Neural progenitor cell (in vitro differentiated cells): ENCODE data around the gene PDE1A. TPM values are rescaled to one million over a fixed set of nuclear protein-coding genes. Genes with fewer than 3 reads are reported as not detected.

ENCODE experiments used
- DNase-seq: peaks from one replicate; pipeline ENCODE4 v3.0.0-alpha.2; 2016; ENCODE audit warnings: low spot score
- H2AFZ ChIP-seq: fragments of 200-600 bp; sonication (generic); replicated peaks from 2 replicates; pipeline ENCODE4 v1.6.1; 2016; ENCODE audit warnings: antibody characterized with exemption
- H3F3A ChIP-seq: fragments of 200-600 bp; sonication (generic); 2 replicates; pipeline ENCODE4 v1.6.1; 2016; ENCODE audit warnings: antibody characterized with exemption, low read depth
- H3K27ac ChIP-seq: fragments of 200-600 bp; sonication (generic); 2 replicates; pipeline ENCODE4 v1.5.1; 2016; ENCODE audit warnings: mild to moderate bottlenecking
- H3K27me3 ChIP-seq: fragments of 200-600 bp; sonication (generic); 2 replicates; pipeline ENCODE4 v1.6.1; 2016; ENCODE audit warnings: mild to moderate bottlenecking, moderate library complexity
- H3K36me3 ChIP-seq: fragments of 200-600 bp; sonication (generic); 2 replicates; pipeline ENCODE4 v1.5.1; 2016
- H3K4me1 ChIP-seq: fragments of 200-600 bp; sonication (generic); 2 replicates; pipeline ENCODE4 v1.6.1; 2016; ENCODE audit warnings: mixed run types
- H3K4me2 ChIP-seq: fragments of 200-600 bp; sonication (generic); 2 replicates; pipeline ENCODE4 v1.6.1; 2016
- H3K4me3 ChIP-seq: fragments of 200-600 bp; sonication (generic); 2 replicates; pipeline ENCODE4 v1.5.1; 2016
- H3K79me2 ChIP-seq: fragments of 200-600 bp; sonication (generic); 2 replicates; pipeline ENCODE4 v1.6.1; 2016; ENCODE audit warnings: low read depth
- H3K9ac ChIP-seq: fragments of 200-600 bp; sonication (generic); 2 replicates; pipeline ENCODE4 v1.6.1; 2016
- H3K9me3 ChIP-seq: fragments of 200-600 bp; sonication (generic); 2 replicates; pipeline ENCODE4 v1.5.1; 2016; ENCODE audit warnings: low read depth
- H4K20me1 ChIP-seq: fragments of 200-600 bp; sonication (generic); 2 replicates; pipeline ENCODE4 v1.6.1; 2016; ENCODE audit warnings: low read depth
- H3K27ac Mint-ChIP-seq: 3 replicates; pipeline ENCODE4 v1.8.0; 2021; ENCODE audit warnings: mixed read lengths
- H3K27me3 Mint-ChIP-seq: 2 replicates; pipeline ENCODE4 v1.8.0; 2022; ENCODE audit warnings: low read depth, mild to moderate bottlenecking, inconsistent platforms, moderate library complexity, mixed read lengths; ENCODE audit not compliant: insufficient read depth
- H3K36me3 Mint-ChIP-seq: 3 replicates; pipeline ENCODE4 v1.8.0; 2021; ENCODE audit warnings: mixed read lengths
- H3K4me1 Mint-ChIP-seq: 3 replicates; pipeline ENCODE4 v1.8.0; 2021; ENCODE audit warnings: mixed read lengths
- H3K4me3 Mint-ChIP-seq: 3 replicates; pipeline ENCODE4 v1.8.0; 2021; ENCODE audit warnings: mild to moderate bottlenecking, moderate library complexity, mixed read lengths
- H3K9me3 Mint-ChIP-seq: 3 replicates; pipeline ENCODE4 v1.8.0; 2020; ENCODE audit warnings: mixed read lengths
- CTCF ChIP-seq: fragments of 200-600 bp; sonication (generic); IDR thresholded peaks from 2 replicates; pipeline ENCODE4 v1.5.1; 2017; ENCODE audit warnings: antibody characterized with exemption, mild to moderate bottlenecking
- EZH2 ChIP-seq: fragments of 200-600 bp; sonication (generic); IDR thresholded peaks from 2 replicates; pipeline ENCODE4 v1.6.1; 2017; ENCODE audit warnings: antibody characterized with exemption, mild to moderate bottlenecking, moderate library complexity
- EZH2phosphoT487 ChIP-seq: fragments of 200-600 bp; sonication (generic); IDR thresholded peaks from 2 replicates; pipeline ENCODE4 v1.6.1; 2017; ENCODE audit warnings: antibody characterized with exemption
- total RNA-seq: library from RNA; depleted of rRNA; stranded (reverse); fragments of >200 nt; gene quantifications from 2 replicates; pipeline ENCODE4 v1.2.3, GENCODE V29; 2015; ENCODE audit warnings: low replicate concordance

PDE1A gene
- total RNA-seq, 1 donor from 2014 or later: not detected

GRCh38 chr2:182422864-182423263 is 4.0 kb downstream of the PDE1A start:
- H2AFZ ChIP-seq: no peak overlapping the region
- Mint-ChIP-seq H3K9me3 (no peaks in the 10 kb centered on the region), H3K27me3 (no peaks in the 10 kb centered on the region), H3K4me1 (peaks cover 3% of the 10 kb centered on the region), H3K36me3 (no peaks in the 10 kb centered on the region), H3K27ac (no peak overlapping the region), H3K4me3 (no peak overlapping the region)
- no peaks in the 10 kb centered on the region for H3K4me1 ChIP-seq
- H3K9ac ChIP-seq: no peak overlapping the region
- no peaks in the 10 kb centered on the region for H3K9me3 ChIP-seq
- no peaks in the 10 kb centered on the region for H3K27me3 ChIP-seq
- H4K20me1 ChIP-seq: no peaks in the 10 kb centered on the region
- no peaks in the 10 kb centered on the region for H3F3A ChIP-seq
- no peak overlapping the region for H3K27ac ChIP-seq
- H3K4me3 ChIP-seq: no peak overlapping the region
- no peak for DNase-seq
- no peak for TF ChIP-seq EZH2phosphoT487
- TF ChIP-seq CTCF: no peak
- TF ChIP-seq EZH2: no peak
- no peaks in the 10 kb centered on the region for H3K79me2 ChIP-seq
- no peak overlapping the region for H3K4me2 ChIP-seq
- H3K36me3 ChIP-seq: no peaks in the 10 kb centered on the region

- H3K9me3 ChIP-seq: no peaks in the 10 kb centered on the region
- H3F3A ChIP-seq: no peaks in the 10 kb centered on the region
- no peak for DNase-seq
- Mint-ChIP-seq H3K9me3 (no peaks in the 10 kb centered on the region), H3K4me1 (no peaks in the 10 kb centered on the region), H3K27ac (no peak overlapping the region), H3K27me3 (no peaks in the 10 kb centered on the region), H3K36me3 (peaks cover 3% of the 10 kb centered on the region), H3K4me3 (no peak overlapping the region)
- no peaks in the 10 kb centered on the region for H3K36me3 ChIP-seq
- H3K79me2 ChIP-seq: no peaks in the 10 kb centered on the region
- H3K4me2 ChIP-seq: no peak overlapping the region
- H3K4me1 ChIP-seq: no peaks in the 10 kb centered on the region
- no peak for TF ChIP-seq CTCF
- H3K27me3 ChIP-seq: no peaks in the 10 kb centered on the region
- no peaks in the 10 kb centered on the region for H4K20me1 ChIP-seq
- H3K4me3 ChIP-seq: no peak overlapping the region
- H2AFZ ChIP-seq: no peak overlapping the region
- no peak overlapping the region for H3K9ac ChIP-seq
- no peak overlapping the region for H3K27ac ChIP-seq
Measured at GRCh38 chr2:182420669-182421068, 6.2 kb downstream of the PDE1A start.

- no peaks in the 10 kb centered on the region for H3K4me1 ChIP-seq
- H3K9ac ChIP-seq: no peak overlapping the region
- no peak overlapping the region for H3K4me3 Mint-ChIP-seq
- no peaks in the 10 kb centered on the region for H3K27me3 ChIP-seq
- H3K36me3 Mint-ChIP-seq: peaks cover 3% of the 10 kb centered on the region
- TF ChIP-seq EZH2: no peak
- no peak for TF ChIP-seq CTCF
- no peak for TF ChIP-seq EZH2phosphoT487
- H3K4me2 ChIP-seq: no peak overlapping the region
- H3K36me3 ChIP-seq: no peaks in the 10 kb centered on the region
- H3K27ac ChIP-seq: no peak overlapping the region
- peaks cover 9% of the 10 kb centered on the region for H3K4me1 Mint-ChIP-seq
- no peaks in the 10 kb centered on the region for H4K20me1 ChIP-seq
- no peaks in the 10 kb centered on the region for H3K9me3 ChIP-seq
- no peak overlapping the region for H3K27ac Mint-ChIP-seq
- H3K4me3 ChIP-seq: no peak overlapping the region
- no peaks in the 10 kb centered on the region for H3K79me2 ChIP-seq
- no peaks in the 10 kb centered on the region for H3F3A ChIP-seq
- no peaks in the 10 kb centered on the region for H3K27me3 Mint-ChIP-seq
- H2AFZ ChIP-seq: peak overlapping the region; percentile 41
- H3K9me3 Mint-ChIP-seq: no peaks in the 10 kb centered on the region
- no peak for DNase-seq
Measured at GRCh38 chr2:182416861-182417260, 10.0 kb downstream of the PDE1A start.

- no peaks in the 10 kb centered on the region for H3K27me3 ChIP-seq
- H2AFZ ChIP-seq: no peak overlapping the region
- no peaks in the 10 kb centered on the region for H3K4me1 ChIP-seq
- H4K20me1 ChIP-seq: no peaks in the 10 kb centered on the region
- no peak for DNase-seq
- H3K27me3 Mint-ChIP-seq: no peaks in the 10 kb centered on the region
- H3K4me3 ChIP-seq: no peak overlapping the region
- H3K27ac Mint-ChIP-seq: no peak overlapping the region
- H3F3A ChIP-seq: no peaks in the 10 kb centered on the region
- no peak overlapping the region for H3K9ac ChIP-seq
- peaks cover 3% of the 10 kb centered on the region for H3K36me3 Mint-ChIP-seq
- no peak overlapping the region for H3K4me3 Mint-ChIP-seq
- H3K4me2 ChIP-seq: no peak overlapping the region
- no peak overlapping the region for H3K27ac ChIP-seq
- no peaks in the 10 kb centered on the region for H3K9me3 Mint-ChIP-seq
- TF ChIP-seq EZH2phosphoT487 (no peak), CTCF (no peak), EZH2 (no peak)
- no peaks in the 10 kb centered on the region for H3K9me3 ChIP-seq
- H3K79me2 ChIP-seq: no peaks in the 10 kb centered on the region
- no peaks in the 10 kb centered on the region for H3K36me3 ChIP-seq
- H3K4me1 Mint-ChIP-seq: peaks cover 9% of the 10 kb centered on the region
Measured at GRCh38 chr2:182416191-182416590, 10.6 kb downstream of the PDE1A start.
